GM18909 (cell line): ENCODE measurements around the gene C1orf87.

Source experiments
- ATAC-seq: cut with Tn5 transposase; IDR thresholded peaks from one replicate; pipeline ENCODE4 v1.9.1; 2021; ENCODE audit warnings: mild to moderate bottlenecking; ENCODE audit not compliant: unreplicated experiment, poor library complexity

Gene C1orf87

GRCh38 chr1:60065199-60065598, 8.4 kb downstream of the C1orf87 start:
- no peak for ATAC-seq

- ATAC-seq: no peak
Observed at GRCh38 chr1:60063561-60063960, 10.0 kb downstream of the C1orf87 start.

GRCh38 chr1:60059468-60059867, 14.1 kb downstream of the C1orf87 start:
- ATAC-seq: no peak

GRCh38 chr1:60055336-60055735, 18.2 kb downstream of the C1orf87 start:
- no peak for ATAC-seq

DNA sequence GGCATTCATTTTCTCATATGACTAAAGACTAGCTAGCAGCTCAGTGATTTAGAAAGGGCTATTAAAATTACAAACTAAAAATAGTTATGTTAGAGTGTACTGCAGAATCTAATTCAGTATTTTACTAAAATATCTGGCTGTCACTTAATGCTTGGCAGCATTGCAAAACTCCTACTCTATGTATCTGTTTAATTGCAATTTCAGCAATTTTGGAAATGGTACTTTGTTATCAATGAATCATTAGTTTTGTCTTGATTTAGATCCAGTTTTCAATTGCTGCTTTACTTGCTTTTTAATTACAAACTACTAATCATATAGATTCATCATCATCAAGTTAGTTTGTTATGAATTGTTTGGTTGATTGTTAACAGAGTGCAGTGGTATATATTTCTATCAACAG, 19.2 kb downstream of the C1orf87 start:
- no peak for ATAC-seq

DNA sequence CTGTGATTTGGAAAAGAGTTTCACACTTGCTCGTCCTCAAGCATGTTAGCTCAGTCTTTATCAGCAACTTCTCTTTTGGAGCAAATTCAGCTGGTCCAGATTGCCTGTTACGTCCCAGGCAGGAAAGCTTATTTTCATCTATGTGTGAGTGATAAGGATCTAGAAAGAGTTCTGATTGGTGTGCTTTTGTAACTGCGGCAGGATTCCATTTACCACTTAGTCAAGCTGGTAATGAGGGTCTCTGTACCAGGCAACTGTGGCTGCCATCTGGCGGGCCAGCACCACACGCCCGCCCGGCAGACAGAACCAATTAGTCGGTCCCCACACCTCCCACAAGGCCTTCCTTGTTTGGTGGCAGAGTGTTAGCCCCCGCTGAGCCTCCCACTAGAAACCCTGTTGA, 21.0 kb downstream of the C1orf87 start:
- ATAC-seq: no peak

GRCh38 chr1:60051191-60051590, 22.4 kb downstream of the C1orf87 start:
- no peak for ATAC-seq

GRCh38 chr1:60049188-60049587, 24.4 kb downstream of the C1orf87 start:
- ATAC-seq: no peak

DNA sequence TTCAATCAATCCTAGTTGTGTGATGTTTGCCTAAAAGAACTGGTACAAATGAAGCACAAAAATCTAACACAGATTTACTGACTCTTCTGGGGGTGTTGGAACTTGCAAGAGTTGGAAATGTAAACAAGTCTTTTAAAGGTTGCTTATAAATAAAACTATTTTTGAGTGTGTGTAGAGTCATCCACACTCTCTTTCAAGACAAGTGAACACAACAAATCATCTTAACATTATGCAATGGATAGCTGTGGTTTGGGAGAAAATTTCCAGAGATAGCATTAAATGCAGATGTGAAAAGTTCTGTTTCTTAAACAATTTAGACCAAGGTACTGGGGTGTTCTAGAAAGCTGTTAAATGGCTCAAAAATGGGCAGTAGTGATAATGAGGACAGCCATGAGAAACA, 28.7 kb downstream of the C1orf87 start:
- ATAC-seq: no peak

DNA sequence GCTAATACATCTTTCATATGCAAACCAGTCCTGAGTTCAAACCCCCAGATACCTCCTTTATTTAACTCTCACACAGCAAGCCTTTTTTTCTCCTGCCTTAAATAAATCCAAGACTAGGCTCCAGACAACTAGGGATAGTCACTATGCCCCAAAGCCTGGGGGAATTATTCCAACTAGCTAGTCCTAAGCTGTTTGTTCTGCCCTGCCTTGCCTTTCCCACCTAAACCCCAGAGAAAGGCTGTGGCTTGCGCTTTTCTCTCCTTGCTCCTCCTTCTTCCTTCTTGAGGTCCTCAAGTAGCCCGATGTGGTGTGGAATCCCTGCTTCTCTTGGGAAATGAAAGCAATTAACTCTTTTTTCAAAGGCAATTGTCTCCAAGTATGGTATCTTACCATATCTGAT, 31.8 kb downstream of the C1orf87 start:
- ATAC-seq: no peak

DNA sequence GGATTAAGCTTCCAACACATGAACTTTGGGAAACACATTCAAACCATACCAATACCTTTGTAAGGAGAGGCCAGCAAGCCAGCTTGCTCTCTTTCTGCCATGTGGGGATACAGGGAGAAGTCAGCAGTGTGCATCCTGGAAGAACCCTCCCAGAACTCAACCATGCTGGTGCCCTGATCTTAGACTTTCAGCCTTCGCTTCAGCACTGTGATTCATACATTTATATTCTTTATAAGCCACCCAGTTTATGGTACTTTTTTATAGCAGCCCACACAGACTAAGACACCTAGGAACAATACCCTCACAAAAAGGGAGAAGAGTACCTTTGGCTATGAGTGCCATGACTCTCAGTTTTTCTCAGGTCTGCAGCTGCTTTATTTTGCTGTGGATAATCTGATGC, 35.9 kb downstream of the C1orf87 start:
- ATAC-seq: no peak

GRCh38 chr1:60036856-60037460, 36.6 kb downstream of the C1orf87 start:
- no peak for ATAC-seq

GRCh38 chr1:60035921-60036320, 37.6 kb downstream of the C1orf87 start:
- ATAC-seq: no peak

DNA sequence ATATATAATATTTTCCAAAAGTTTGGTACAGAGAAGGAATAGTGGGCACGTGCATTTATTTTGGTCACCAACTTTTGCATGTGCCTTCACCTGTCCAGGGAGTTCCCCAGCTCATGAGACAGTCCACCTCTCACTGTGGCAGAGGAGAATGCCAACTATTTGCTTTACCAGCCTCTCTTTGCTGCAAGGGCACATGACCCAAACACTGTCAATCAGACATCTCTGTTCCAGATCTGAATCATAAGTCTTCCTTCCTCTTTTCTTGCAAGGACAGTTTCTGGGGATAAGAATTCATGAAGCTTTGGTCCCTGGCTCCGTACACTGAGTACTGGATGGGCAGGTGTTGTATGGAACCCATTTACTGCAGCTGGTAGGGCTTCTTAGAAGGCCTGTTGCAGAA, 38.6 kb downstream of the C1orf87 start:
- no peak for ATAC-seq

DNA sequence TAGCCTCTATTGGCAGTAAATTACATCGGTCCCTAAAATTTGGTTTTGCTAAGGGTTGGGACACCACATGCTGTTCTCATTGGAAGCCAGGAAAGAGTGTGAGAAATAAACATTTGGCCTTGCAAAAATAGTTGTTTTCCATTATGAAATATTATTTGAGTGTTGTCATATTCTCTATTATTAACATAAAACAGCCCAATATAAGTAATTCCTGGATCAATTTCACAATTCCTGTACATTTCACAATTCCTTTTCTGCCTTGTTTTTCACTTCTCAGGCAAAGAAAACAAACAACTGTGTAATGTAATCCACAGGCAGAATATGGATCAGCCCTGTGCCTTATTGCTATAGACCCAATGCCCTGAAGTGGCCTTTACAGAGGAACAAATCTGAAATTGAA, 40.5 kb downstream of the C1orf87 start:
- no peak for ATAC-seq

DNA sequence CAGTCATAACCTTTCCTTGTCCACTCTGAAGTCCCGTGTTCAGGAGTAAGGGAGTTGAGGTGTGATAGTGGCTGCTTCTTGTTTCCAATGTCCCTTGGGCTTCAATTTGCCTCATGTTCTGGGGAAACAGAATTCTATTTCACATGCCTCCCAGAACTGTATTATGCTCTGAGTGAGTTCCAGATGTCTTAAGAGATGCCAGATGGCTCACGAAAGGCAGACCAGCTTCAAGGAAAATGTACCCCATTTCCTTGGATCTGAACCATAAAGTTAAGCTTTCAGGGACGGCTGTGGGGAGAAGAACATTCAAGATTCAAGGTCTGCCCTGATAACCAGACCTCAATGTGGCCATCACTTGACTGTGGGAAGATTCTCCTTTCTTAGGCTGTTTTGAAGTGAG, 42.4 kb downstream of the C1orf87 start:
- no peak for ATAC-seq

DNA sequence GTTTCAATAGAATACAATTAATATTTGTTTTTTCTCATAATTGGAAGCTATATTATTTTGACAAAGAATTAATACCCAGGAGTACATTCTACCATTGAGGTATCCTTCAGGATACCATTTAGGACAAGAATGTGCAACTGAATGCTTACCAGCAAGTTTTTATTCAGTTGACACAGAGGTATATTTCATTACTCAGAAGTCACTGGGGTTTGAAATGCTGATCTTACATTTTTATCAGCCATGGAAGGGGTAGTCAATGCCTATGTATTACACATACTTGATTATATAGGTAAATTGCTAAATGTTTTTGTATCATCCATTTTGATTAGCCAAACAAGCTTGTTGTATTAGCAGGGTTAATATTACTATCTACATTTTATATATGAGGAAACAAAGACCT, 48.0 kb downstream of the C1orf87 start:
- no peak for ATAC-seq

GRCh38 chr1:60017508-60018205, 55.9 kb downstream of the C1orf87 start:
- no peak for ATAC-seq

GRCh38 chr1:60010690-60011089, 62.9 kb downstream of the C1orf87 start:
- no peak for ATAC-seq

DNA sequence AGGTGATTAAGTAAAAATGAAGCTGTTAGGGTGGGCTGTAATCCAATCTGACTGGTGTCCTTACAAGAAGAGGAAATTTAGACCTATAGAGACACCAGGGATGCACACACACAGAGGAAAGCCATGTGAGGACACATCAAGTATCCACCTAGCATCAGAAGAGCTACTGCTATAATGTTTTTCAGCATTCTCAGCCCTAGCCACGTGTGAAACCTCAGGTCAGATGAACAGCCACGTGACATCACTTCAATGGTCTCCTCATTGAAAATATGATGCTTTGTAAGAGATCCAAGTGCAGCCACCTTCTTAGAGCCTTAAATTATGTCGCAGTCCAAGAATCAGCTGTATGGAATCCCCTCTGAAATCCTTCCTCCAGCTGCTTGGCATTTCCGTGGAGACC, 65.1 kb downstream of the C1orf87 start:
- no peak for ATAC-seq

GRCh38 chr1:60000625-60001024, 72.9 kb downstream of the C1orf87 start:
- ATAC-seq: no peak

- ATAC-seq: no peak
Observed at GRCh38 chr1:59999746-60000145, 73.8 kb downstream of the C1orf87 start.
